Forelimb muscle (tissue), 1 donor: ENCODE measurements around the gene UBXN10. TPM values are rescaled to one million over a fixed set of nuclear protein-coding genes. Genes with fewer than 3 reads are reported as not detected.

Source experiments
- DNase-seq: peaks from one replicate; pipeline ENCODE4 v3.0.0-alpha.2; 2013; ENCODE audit warnings: low read depth
- polyA plus RNA-seq: library from polyadenylated mRNA; unstranded; fragments of 120-200 nt; gene quantifications from one replicate; pipeline ENCODE4 v1.2.1, GENCODE V29; 2013; ENCODE audit not compliant: insufficient read length

The UBXN10 gene, protein sequence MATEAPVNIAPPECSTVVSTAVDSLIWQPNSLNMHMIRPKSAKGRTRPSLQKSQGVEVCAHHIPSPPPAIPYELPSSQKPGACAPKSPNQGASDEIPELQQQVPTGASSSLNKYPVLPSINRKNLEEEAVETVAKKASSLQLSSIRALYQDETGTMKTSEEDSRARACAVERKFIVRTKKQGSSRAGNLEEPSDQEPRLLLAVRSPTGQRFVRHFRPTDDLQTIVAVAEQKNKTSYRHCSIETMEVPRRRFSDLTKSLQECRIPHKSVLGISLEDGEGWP
- 0.15 TPM for polyA plus RNA-seq

DNA sequence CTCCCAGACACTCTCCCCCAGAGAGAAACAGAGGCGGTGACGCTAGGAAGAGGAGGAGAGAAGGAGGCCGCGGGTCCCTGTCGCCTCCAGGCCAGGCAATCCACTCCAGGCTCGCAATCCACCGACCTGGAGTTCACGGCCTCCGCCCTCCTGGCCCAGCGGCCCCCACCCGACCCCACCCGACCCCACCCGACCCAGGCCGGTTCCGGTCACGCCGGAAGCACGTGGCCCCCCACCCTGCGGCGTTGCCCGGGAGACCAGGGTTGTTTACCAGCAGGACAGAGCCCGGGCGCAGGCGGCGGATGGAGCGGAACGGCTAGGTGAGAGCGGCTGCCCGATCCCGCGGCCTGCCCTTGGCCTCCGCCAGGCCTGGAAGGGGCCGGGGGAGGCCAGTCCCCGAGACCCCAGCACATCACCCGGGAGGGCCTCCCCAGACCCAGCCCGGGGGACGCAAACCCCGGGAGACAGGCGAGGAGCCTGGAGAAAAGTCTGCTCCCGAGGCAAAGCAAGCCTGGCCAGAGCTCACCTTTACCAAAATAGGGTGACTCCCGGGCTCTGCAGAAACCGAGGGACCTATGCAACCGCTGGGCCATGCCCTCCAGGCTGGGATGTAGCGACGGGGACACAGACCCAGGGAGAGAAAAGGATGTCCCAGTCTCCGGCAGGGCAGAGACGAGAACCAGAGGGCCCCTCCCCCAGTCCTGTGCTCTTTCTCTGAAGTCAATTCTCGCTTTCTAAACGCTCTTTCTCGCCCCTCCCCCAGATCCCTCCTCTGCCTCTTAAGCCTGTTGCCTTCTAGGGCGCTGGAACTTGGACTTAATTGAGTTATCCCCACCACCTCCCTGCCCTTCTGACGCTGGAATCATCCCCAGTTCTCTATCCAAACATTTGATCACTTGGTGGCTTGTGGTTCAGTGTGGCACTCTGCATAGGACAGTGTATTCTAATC is at the start of gene UBXN10, which contains the start of gene PLA2G2C:
Gene UBXN10, plus strand, starts transcription at position 263 of the 949 bp plus-strand sequence. CDS start 4,466 bp downstream, outside the sequence.
Gene PLA2G2C, minus strand, starts transcription at position 685 of the 949 bp plus-strand sequence. CDS start 9,155 bp downstream, outside the sequence.
- DNase-seq, result no peak

DNA sequence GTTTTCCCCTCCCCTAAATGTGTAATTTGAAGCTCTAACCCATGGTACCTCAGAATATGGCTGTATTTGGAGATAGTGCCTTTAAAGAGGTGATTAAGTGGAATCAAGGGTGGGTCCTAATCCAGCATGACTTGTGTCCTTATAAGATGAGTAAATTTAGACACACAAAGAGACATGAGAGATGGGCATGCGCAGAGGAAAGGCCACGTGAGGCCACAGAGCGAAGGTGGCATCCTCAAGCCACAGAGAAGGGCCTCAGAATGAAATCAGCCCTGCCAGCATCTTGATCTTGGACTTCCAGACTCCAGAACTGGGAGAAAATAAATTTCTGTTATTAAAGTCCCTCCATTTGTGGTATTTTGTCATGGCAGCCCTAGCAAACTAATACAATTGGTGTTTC is 49.6 kb upstream of the UBXN10 start:
- no peak for DNase-seq

DNA sequence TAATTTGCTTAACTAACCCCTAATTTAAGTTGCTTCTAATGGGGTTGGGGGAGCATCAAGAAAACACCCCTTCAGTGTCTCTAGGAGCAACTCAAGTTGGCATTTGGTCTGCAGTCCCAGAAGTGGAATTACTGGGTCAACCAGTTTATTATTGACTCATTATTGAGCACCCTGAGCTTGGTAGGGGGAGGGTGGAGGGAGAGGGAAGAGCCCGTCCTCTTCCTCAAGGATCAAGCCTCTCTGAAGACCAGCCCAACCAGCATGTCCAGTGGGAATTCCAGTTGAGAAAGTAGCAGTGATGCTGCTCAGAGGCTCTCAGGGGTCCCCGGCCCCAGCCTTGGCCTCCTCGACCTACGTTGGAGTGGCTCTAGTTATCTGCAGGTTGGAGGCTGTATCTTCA is 48.8 kb upstream of the UBXN10 start:
- DNase-seq, result no peak

DNA sequence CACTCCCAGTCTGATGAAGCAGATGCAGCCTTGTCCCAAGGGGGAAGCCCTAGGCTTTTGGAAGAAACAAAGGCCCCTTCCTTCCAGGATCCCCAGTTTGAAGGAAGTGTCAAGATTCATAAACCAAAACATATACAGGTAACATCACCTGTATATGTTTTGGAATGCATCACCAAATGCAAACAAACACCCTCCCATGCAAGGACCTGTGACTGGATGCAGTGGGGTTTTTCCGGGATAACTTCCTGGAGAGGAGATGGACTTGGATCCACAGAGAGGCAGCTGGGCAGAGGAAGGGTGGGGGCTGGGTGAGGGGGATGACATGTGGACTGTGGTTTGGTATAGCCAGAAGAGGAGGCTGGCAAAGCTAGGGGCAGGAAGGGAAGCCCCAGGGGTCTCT is 48.3 kb upstream of the UBXN10 start:
- DNase-seq, result no peak

DNA sequence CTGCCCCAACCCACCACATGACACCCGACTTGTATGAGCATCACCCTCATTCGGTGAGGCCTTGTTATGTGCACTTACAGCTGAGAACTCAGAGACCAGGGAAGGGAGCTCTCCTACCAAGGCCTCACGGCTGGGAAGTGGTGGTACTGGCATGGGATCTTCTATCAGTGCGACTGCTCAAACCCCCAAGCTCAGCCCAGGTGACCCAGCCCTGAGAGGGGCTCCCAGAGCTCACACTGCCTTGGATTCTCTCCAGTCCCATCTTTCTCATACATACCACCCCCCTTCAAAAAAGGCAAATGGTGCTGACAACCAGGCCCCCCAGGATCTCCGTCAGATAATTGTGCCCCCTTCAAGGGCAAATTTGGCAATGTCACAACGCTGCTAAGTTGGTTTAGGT is 47.5 kb upstream of the UBXN10 start:
- DNase-seq, result no peak

DNA sequence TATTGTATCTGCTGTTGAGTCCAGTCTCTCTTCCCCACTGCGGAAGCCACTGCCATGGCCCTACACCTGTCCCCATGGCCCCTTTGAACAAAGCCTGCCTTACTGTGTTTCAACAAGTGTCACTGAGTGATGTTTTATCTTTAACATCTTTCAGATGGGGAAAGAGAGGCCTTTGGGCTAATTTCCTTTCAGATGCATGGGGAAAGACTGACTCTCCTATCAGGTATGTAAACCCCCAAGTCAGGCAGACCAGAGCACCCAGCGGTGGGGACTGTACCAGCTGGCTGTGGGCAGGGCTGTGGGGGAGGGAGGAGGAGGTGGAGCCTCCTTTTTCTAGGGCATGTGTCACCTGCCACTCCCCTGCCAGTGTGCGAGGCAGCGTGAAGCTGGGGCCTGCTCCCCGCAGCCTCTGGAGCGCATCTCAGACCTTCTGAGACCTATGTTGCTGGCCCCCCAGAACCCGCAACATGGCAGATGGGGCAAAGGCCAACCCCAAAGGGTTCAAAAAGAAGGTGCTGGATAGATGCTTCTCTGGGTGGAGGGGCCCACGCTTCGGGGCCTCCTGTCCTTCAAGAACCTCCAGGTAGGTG is 46.8 kb upstream of the UBXN10 start, which contains the start of gene PLA2G2F:
Gene PLA2G2F, plus strand, starts transcription at position 363 of the 590 bp plus-strand sequence. Its CDS starts 105 bp downstream, at position 468.
- no peak for DNase-seq

DNA sequence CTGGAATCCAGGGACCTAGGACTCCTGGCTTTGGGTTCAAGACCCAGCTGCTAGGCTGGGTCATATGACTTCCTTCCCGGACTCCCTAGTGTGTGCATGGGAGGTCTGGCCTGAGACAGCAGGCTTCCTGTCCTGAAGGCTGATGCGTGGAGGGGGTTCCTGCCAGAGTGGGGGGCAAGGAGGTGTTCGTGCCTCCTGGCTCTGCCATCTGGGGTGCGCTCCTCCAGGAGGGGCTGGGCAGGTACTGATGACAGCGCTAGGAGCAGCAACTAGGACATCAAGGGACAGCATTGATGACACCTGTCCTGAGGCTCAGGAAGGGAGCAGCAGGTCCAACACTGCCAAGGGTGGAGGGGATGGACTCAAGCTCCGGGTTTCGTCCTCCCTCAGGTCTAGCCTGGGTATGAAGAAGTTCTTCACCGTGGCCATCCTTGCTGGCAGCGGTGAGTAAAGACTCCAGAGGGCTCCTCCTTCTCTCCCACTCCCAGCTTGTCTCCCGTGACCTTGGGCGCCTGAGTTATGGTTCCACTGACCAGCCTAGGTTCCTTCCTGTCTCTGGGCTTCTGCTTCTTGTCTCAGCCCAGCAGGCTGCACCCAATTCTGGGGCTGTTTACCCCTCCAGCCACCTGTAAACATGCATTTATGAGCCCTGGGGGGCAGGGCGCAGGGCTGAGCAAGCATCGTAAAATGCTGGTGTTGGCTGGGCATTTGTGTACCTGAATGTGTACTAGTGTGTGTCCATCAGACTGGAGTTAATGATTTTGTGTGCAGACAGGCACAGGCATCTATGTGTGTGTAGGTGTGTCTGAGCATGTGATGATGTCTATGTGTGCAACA is 45.9 kb upstream of the UBXN10 start:
- no peak for DNase-seq

DNA sequence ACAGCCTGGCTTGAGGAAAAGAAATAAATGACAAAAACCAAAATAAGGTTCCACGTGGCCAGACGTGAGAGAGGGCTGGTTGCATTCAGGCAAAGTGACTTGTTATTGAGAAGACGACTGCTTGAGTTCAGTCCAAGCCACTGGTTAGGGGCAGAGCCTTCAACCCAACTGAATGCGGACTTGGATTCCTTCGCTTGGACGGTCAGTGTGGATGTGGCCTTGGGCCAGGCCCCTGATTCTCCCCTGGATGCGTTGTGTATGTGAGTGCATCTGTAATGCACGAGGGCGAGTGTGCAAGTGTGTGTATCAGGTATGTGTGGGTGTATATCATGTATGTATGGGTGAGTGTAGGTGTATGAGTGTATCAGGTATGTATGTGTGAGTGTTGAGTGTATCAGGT is 44.9 kb upstream of the UBXN10 start:
- no peak for DNase-seq

DNA sequence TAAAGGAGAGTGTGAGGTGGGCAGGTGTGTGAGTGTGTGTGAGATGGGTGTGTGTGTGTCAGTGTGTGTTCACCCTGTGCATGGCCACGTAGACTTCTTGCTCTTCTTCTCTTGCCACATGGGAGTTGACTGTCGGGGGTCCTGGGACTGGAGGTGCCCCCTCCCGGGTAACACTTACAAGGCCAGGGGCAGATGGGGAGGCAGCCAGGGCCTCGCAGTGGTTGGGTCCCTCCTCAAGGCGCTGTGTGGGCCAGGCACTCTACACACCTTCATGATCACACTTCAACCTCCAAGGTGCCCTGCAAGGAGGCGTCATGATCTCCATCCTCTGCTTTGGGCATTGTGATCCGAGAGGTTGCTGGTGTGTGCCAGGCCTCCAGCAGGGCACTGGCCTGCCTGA is 44.4 kb upstream of the UBXN10 start:
- DNase-seq, result no peak

DNA sequence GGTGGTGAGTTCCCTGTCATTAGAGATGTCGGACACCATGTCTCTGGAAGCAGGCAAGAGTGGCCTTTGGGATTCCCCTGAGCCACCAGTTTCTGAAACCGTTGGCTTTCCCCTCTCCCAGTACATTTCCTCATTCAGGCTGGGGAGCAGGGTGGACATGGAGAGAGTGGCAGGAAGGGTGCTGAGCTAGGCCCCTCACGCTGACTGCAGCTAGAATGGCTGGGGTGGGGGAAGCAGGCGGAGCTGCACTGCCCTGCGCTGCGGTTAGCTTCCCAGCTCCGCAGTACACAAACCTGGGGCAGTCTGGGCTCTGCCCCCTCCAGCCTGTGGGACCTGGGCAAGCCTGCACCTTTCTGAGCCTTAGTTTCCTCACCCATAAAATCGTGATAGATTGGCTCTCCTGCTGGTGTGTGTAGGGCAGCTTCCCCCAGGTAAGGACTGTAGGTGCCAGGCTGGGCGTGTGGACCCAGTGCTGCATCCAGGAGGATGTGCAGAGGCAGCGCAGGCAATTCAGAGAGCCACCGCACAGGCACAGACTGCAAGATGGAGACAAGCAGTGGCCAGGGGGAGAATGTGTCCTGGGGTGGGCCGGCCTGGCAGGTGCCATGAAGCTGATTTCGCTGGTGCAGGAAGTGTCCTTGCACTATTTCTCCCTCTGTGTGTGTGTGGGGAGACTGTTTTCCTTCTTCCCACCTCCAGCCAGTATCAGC is 43.7 kb upstream of the UBXN10 start:
- DNase-seq, result no peak

DNA sequence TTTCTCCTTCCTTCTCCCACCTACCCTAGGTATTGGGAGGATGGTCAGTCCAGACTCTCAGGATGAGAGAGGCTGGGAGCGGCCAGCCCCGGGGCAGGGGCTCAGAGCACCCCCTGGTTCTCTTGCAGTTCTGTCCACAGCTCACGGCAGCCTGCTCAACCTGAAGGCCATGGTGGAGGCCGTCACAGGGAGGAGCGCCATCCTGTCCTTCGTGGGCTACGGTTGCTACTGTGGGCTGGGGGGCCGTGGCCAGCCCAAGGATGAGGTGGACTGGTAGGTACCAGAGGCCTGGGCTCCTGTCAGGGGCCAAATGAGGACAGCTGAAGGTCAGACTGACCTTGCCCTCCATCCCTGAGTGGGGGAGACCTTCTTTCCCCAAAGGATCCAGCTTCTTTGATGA is 42.6 kb upstream of the UBXN10 start:
- no peak for DNase-seq

DNA sequence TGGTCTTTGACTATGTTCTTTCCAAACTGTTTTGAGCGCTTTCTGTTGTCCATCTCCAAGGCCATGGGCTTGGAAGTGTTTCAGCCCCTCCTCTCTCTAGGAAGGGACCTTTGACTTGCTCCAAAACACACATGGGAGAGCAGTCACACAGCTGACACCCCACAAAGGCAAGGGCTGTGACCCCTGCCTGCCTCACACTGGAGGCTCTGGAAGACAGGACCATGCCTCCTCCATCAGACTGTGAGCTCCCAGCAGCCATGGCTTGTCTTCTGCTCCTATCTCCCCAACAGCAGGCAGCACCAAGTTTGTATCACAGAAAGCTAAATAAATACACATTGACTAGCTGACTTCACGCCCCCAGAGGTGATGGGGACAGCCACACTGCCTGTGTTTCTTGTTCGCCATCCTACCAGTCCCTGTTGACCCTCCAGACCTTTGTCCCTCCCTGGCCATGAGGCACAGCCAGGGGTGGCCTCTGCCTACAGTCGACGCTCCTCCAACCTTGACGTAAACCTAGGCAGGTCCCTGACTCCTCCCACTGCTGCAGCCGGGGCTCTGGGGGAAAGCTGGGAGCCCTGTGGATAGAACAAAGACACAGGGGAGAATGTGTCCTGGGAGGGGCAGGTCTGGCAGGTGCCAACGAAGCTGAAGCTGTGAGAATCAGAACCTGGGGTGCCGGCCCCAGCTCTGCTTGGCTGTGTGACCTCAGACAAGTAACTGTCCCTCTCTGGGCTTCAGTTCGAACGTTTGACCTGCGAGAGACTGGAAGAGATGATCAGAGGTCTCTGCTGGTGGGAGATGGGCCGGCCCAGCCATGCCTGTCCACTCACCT is 41.9 kb upstream of the UBXN10 start:
- DNase-seq, result no peak

DNA sequence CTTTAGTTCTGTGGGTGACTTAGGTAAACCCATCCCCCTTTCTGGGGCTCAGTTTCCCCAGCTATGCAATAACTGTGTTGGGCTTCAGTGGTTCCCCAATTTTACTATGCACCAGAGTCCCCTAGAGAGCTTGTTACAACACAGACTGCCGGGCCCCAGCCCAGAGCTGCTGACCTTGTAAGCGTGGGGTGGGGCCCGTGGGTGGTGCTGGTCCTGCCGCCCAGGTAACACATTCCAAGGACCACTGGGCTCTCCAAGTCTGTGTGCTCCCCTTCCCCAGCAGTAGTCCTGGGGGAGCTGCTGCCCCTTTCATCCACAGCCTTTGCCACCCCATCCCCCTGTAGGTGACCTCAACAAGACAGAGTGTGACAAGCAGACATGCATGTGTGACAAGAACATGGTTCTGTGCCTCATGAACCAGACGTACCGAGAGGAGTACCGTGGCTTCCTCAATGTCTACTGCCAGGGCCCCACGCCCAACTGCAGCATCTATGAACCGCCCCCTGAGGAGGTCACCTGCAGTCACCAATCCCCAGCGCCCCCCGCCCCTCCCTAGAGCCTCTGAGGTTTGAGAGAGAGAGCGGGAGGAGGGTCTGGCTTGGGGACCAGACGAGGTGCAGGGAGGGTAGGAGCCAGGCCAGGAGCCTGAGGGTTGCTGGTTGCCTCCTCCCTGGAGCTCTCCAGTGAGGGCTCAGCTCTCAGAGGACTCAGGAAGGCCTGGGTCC is 37.9 kb upstream of the UBXN10 start:
- DNase-seq, result no peak

DNA sequence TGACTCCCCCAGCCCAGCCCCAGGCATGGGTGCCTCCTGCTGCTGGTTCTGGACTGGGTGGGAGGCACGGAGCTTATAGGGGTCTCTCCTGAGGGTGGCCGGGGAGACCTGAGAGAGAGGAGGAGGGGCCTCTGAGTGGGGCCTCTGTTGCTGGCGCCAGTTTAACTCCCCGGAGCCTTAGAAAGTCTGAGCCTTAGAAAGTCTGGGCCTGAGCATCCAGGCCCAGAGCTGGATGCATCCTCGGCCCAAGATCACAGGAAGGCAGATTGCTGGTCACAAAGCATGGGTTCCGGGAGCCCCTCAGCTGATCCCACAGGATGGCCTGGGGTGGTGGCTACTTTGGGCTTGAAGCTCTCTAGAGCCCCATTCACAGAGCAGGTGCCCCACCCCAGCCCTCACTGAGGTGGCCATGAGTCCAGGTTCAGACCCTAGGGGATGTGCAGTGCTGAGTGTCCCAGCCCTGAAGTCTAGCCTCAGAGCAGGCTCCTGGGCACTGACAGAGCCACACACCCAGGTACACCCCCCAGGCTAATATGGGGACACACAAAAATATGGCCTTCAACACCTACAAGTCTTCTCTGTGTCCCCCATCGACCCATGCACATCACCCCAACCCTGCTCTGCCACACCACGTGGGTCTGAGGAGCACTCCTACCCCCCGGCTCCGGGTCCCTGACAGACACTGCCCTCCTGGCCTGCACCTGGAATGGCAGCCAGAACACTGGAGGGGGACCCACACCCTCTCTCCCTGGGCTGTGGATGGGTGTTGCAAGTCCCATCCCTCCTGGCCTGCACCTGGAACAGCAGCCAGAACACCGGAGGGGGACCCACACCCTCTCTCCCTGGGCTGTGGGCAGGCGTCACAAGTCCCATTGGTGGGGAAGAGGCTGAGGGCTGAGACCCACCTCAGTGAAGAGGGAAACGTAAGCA is 37.1 kb upstream of the UBXN10 start:
- no peak for DNase-seq

DNA sequence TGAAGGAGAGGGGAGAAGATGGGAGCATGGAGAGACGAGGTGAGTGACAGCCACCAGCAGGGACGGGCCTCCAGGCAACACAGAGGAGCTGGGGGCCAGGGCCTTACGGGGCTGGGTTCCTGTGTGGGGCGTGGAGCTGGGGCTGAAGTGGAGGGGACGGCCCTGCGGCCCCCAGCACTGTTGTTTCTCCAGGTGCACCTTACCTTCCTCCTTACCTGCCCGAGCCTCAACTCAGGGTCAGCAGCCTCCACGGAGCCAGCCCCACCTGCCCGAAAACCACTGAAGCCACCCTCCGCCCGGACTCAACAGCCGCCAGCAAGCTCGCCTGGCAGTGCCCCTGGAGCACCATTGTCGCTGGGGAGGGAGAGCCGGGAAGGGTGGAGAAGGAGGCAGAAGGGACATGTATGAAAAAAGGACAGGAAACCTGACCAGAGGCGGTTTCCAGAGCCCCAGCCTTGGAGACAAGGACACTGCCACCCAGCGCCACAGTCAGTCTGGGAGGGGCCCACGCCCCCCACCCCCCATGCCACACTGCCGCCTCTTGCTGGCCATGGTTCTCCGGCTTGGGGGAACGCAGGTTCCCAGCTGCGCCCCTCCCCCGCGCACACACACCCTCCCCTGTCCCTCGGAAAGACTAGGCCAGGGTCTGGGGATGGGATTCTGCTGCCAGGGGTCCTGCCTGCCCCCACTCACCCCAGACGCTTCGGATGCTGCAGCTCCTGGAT is 36.1 kb upstream of the UBXN10 start:
- no peak for DNase-seq

DNA sequence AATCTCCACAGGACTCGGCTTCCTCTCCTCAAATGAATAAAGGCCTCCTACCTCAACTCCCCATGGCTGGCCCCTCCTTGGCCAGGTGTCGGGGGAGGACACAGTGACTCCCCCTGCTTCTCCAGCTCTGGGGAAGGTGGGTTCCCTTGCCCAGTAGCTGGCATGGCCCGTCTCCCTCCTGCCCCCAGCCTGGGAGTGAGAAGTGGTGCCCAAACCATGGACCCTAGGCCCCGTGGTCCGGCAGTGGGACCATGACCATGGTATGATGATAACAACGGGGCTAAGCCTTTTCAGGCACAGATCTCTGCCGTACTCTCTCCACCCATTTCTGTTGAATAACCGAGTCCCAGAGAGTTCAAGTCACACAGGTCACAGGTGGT is 35.6 kb upstream of the UBXN10 start:
- no peak for DNase-seq

DNA sequence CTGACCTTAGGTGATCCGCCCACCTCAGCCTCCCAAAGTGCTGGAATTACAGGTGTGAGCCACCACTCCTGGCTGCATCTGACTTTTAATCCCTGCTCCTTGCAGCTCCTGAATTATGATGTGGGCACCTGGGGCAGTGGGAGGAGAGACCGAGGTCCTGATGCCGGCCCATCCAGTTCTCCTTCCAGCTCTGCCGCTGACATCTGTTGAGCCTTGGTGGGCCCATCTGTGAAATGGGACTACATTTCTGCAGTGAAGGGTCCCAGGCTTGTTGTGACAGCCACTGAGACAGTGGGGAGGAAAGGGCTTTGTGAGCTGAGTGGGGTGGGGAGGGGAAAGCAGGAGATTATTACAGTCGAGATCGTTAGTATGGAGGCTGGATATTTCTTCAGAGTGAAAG is 34.9 kb upstream of the UBXN10 start:
- DNase-seq, result no peak
